Right hindlimb (tissue), 1 donor: Measurements from ENCODE around the gene CCDC7.
"Not testable (repeated sequence)": the region's sequence is repeated elsewhere in the genome, so short reads cannot be mapped to it uniquely, and the experiment has no call there.

Experiments used
- DNase-seq: peaks from one replicate; pipeline ENCODE4 v3.0.0-alpha.2; 2018

The CCDC7 gene

DNA sequence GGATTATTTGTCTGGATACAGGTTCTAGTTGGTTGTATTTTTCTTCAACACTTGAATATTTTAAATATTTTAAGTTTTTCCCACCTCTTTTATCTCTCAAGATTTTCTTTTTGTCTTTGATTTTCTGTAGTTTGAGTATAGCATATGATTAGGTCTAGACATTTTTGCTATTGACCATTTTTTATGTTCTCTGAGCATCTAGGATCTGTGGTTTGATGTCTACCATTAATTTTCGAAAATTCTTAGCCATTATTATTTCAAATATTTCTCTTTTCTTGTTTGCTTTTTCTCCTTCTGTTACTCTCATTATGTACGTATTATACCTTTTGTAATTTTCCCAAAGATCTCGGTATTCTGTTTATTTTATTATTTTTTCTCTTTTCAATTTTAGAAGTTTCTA is 293.0 kb downstream of the CCDC7 start:
- DNase-seq, result no peak

DNA sequence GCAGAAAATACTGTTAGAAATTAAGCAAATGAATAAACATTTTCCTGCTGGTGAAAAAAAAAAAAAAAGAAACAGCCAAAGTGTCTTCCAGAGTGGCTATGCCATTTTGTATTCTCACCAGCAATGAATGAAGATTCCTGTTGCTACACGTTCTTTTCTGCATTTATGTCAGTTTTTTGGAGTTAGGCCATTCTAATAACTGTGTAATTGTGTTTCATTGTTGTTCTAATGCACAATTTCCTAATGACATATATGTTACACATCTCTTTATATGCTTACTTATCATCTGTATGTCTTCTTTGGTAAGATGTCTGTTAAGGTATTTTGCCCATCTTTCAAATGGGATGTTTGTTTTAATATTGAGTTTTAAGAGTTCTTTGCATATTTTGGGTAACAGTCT is 298.4 kb downstream of the CCDC7 start:
- no peak for DNase-seq

DNA sequence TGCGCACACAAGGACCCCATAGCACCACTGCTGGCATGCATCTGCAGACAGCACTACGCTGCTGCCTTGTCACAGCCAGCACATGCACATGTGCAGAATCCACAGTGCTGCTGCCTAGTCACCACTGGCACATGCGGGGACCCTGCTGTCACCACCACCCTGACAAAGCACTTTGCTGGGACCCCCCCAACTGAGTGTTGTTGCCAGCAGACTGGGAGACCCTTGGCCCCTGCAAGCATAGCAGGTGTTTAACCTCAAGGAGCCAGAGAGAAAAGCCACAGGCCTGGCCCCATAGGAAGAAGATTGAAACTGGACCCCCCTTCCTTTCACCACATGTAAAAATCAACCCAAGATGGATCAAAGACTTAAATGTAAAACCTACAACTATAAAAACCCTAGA is 300.9 kb downstream of the CCDC7 start:
- DNase-seq, result no peak

DNA sequence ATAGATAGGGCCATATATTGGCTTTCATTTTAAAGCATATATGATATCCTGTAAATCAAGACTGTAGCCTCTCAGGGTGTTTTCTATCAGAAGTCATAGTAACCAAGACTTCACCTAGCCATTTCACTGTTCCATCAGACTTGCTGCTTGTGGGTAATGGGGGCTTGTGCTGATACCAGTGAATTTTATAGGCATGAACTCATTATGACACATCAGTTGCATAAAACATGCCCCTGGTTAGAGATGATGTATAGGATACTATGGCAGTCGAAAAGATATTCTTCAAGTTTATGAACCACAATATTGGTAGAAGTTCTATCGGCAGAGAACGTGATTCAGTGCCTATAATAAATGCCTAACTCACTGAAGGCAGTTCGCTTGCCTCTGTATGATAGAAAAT is 305.6 kb downstream of the CCDC7 start:
- no peak for DNase-seq

DNA sequence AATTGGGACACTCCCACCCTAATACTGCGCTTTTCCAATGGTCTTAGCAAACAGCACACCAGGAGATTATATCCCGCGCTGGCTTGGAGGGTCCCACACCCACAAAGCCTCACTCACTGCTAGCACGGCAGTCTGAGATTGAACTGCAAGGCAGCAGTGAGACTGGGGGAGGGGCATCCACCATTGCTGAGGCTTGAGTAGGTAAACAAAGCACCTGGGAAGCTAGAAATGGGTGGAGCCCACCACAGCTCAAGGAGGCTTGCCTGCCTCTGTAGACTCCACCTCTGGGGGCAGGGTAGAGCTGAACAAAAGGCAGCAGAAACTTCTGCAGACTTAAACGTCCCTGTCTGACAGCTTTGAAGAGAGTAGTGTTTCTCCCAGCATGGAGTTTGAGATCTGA is 309.0 kb downstream of the CCDC7 start:
- not testable (repeated sequence) for DNase-seq

DNA sequence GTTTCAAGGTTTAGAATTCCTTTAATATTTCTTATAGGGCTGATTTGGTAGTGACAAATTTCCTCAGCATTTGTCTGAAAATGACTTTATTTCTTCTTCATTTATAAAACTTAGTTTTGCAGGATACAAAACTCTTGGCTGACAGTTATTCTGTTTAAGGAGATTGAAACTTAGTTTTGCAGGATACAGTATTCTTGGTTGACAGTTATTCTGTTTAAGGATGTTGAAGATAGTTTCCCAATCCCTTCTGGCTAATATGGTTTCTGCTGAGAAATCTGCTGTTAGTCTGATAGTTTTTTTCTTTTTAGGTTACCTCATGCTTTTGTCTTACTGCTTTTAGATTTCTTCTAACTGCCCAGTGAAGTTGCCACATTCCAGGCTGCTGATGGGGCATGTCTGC is 325.3 kb downstream of the CCDC7 start:
- DNase-seq, result no peak

DNA sequence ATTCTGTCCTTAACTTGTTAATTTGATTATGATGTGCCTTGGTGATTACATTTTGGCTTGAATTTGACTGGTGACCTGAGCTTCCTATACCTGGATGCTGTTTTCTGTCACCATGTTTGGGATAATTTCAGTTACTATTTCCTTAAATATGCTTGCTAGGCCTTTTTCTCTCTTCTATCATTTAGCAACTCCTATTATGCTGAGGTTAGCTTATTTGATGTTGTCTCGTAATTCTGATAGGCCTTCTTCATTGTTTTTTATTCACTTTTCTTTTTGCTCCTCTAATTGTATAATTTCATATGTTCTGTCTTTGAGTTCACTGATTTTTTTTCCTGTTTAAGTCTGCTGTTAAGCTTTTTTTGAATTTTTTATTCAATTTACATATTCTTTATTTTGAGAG is 327.2 kb downstream of the CCDC7 start:
- DNase-seq, result no peak

DNA sequence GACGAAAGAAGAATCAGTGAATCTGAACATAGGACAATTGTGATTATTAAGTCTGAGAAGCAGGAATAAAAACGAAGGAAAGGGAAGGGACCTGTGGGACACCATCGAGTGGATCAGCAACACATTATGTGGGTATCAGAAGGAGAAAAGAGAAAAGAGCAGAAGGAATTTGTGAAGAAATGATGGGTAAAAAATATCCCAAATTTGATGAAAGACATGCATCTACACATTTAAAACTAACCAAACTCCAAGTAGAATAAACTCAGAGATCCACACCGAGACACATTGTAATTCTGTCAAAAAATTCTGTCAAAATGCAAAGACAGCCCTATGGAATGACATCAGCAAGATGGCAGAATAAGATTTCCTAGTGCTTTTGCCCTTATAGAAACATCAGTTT is 341.0 kb downstream of the CCDC7 start:
- DNase-seq, result no peak

DNA sequence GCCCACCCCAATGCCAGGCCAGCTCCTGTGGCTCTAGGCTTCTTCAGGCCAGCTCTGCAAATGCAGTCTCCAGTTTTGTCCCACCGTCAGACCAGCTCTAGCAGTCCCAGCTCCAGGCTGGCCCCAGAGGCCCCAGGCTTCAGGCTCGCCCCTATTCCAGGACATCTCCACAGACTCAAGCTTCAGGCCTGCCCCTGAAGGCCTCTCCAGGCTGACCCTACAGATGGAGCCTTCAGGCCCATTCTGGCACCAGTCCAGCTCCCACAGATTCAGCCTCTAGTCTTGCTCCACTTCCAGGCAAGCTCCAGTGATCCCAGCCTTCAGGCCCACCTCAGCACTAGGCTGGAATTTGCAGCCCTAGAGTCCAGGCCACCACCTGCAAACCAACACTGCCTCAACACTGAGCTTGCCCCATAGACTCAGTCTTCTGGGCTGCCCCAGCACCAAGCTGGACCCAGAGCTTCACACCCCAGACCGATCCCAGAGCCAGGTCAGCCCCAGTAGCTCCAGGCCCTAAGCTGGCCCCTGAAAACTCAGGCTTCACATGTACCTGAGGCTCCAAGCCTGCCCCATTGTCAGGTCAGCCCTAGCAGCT is 341.8 kb downstream of the CCDC7 start:
- DNase-seq, result no peak

DNA sequence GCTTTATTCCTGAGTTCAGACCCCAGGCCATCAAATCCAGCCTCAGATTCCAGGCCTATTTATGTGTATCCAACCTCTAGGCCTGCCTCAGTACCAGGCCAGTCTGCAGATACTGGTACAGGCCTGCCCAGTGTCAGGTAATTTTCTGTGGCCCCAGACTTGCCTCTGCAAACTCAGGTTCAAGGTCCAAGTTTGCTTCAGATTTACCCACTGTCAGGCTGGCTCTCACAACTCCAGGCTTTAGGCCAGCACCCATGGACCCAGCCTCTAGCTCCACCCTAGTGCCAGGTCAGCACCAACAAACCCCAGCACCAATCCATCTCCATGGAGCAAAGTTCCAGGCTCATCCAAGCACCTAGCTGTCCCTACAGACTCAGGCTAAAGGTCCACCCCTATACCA is 342.4 kb downstream of the CCDC7 start:
- DNase-seq, result no peak

DNA sequence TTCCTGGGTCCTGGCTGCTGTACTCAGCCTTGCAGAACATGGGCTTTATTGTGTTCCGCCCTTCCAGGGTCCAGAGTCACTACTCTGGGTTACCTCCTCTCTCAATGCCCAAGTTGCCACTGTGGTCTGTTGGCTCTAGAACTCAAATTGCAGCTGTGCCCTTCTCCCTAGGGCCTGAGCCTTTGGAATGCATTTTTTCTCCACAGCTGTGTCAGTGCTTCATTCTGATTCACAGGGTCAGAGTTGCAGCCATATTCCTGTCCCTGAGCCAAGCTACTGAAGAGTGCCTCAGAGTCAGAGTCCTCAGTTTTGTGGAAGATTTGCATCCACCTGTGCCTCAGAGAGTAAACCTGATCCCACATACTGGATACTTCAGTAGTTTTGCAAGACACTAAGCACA is 344.5 kb downstream of the CCDC7 start:
- DNase-seq, result no peak

DNA sequence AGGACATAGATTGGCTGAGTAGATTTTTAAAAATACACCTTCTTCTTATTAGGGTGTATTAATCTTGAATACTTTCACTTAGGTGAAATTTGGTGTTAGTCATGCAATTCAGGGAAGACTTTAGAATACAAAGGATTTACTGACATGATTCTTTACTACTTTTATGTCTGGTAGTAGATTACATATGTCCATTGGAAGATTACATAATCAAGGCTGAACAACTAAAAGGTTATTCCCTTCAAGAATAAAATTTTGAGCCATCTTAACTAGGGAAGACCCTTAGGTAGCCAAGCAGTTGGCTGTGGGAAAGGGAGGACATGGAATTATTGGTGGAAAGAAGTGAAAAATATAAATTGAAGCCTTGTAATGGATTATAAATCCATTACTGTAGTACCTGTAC is 347.1 kb downstream of the CCDC7 start:
- no peak for DNase-seq

DNA sequence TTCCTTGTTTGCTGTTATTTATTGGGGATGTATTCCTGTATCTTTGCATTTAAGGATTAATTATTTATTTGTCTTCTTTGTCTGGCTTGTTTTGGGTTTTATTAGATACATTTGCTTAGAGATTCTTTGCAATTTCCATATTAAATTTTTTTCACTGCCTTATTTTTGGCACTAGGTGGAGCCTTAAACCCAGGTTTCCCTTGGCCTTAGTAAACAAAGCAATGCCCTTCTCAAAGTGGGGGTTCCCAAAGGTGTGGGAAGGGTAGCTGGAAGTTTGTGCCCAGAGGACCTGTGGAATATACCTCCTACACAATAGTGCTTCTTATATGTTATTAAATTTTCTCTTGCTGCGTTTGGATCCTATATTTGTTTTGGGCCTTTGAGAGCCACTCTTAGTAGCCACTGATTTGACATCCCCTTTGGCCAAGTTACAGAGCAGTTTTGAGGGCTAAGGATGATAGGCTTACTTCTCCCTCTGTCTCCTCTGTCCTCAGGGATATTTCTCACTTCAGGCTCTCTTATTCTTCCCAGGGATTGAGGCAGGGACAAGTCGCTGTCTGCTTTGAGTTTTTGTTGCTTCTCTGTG is 349.8 kb downstream of the CCDC7 start:
- DNase-seq, result no peak

DNA sequence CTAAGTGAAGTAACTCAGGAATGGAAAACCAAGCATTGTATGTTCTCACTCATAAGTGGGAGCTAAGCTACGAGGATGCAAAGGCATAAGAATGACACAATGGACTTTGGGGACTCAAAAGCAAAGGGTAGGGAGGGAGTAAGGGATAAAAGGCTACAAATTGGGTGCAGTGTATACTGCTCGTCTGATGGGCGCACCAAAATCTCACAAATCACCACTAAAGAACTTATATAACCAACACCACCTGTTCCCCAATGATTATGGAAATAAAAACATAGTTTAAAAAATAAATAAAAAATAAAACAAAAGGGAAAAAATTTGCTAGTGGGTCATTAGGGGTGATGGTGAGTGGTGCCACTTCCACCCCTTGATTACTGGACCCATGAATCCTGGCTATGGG is 351.5 kb downstream of the CCDC7 start:
- DNase-seq, result not testable (repeated sequence)

DNA sequence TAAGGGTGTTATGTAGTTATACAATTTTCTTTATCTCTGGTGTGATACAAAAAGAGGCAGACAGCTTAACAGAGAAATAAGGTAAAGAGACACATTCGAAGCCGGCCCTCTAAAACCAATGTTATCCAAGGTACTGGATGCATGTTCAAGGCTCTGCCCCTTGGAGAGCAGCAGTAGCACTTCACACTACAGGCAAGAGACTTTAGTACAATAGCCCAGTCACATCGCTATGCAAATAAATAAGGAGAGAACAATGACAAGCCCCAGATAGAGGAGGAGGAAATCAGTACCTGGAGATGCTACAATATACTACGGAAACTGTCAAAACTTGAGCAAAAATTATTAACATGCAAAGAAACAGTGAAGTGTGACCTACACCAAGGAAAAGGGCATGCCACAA is 401.0 kb downstream of the CCDC7 start:
- DNase-seq, result no peak

DNA sequence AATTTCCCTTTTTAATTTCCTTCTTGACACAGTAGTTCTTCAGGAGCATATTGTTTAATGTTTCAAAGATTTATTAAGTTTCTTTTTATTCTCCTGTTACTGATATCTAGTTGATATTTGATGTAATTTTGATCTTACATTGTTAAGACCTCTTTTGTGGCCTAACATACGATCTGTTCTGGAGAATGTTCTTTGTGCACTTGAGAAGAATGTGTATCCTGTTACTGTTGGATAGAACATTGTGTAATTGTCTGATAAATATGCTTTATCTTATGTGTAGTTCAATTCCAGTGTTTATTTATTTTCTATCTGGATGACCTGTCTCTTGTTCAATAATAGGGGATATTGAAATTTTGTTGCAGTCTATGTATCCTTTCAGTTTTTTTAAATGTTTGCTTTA is 405.4 kb downstream of the CCDC7 start:
- DNase-seq, result no peak

DNA sequence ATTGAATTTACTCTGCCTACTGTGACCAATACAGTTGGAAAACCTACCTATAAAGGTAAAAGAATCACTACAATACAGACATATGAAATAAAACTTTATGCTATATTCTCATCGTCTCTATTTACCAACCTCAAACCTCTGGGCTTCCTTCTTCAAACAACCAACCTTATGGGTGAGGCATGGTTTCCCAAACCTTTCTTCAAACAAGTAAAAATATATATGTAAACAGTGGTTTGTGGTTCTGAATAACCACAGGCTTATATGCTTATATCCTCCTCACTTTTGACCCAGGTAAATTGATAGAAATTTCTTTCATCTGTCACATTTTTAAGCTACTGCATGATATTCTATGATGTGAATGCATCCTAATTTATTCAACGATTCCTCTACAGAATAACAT is 408.5 kb downstream of the CCDC7 start:
- no peak for DNase-seq

DNA sequence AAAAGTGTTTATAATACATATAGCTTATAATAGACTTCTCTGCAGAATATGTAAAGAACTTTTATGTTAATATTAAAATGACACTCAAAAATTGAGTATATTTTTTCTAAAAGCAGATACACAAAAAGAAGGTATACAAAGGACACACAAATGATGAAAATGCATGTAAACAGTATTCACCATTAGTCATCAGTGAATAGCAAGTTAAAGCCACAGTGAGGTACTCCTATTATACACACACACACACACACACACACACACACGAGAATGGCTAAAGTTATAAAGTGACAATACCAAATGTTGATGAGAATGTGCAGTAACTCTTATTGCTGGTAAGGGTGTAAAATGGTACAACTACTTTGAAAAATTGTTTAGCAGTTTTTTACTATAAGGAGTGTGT is 419.2 kb downstream of the CCDC7 start:
- DNase-seq, result no peak

DNA sequence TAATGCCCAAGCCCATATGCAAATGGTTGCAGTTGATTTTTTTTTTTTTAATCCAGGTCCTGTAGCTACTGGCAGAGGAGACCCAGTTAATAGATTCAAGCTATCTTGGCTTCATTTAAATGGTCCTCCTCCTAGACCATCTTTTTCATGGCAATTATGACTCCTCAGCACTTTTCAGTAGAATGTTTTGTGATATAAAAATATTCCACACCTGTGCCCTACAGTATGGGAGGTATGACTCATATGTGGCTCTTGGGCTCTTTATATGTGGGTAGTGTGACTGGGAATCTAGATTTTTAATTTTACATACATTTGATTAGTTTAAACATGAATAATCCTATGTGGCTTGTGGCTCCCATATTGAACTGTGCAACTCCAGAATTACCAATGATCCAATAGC is 432.0 kb downstream of the CCDC7 start:
- DNase-seq, result no peak

DNA sequence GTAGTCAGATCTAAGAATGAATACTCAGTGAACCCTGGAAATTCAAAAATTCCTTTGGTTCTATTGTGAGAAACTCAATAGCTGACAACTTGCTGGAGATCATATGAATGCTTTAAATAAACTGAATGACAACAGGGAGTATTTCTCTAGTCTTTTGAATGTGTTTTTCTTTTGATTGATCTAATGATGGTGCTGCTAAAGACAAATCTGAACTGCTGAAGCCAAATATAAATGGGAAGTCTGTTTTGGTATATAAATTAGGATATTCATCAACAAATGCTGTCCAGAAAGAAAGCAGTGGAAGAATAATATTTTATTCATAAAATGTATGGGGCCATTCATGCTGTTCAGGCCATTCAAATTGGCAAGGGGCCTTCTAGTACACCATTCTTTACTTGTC is 432.7 kb downstream of the CCDC7 start:
- DNase-seq, result no peak

DNA sequence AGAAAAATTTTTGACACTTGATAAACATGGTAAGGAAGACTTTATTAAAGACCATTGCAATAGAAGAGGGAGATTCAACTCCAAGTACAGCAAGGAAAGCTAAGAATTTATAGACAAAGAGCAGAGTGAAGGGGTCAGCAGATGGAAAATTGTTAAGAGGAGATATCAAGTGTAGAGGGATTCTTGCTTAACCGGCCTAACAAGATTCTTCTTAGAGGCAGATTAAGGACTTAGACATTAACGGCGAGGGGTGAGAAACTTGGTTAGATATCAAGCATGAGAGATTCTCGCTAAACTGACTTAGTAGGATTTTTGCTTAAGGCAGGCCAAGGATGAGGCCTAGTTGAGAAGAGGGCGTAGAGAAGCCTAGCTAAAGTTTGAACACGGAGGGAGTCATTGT is 436.1 kb downstream of the CCDC7 start:
- DNase-seq, result no peak

DNA sequence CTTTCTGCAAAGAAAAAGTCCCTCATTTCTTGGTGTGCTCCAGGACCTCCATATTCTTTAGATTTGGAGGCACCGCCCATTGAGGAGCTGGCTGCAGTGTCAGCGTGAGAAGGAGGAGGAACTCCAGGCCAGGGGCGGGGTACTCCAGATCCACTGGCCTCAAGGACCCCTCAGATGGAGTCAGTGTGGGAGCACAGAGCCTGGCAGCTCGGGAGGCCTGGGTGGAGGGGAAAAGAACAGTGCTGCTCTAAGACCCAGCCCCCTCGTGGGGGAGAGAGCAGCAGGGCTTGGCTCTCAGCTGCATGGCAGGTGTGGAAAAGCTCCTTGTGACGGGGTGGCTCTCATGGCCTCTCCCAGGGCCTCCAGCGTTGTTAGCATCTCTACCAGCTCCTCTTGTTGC is 441.5 kb downstream of the CCDC7 start:
- DNase-seq, result no peak

DNA sequence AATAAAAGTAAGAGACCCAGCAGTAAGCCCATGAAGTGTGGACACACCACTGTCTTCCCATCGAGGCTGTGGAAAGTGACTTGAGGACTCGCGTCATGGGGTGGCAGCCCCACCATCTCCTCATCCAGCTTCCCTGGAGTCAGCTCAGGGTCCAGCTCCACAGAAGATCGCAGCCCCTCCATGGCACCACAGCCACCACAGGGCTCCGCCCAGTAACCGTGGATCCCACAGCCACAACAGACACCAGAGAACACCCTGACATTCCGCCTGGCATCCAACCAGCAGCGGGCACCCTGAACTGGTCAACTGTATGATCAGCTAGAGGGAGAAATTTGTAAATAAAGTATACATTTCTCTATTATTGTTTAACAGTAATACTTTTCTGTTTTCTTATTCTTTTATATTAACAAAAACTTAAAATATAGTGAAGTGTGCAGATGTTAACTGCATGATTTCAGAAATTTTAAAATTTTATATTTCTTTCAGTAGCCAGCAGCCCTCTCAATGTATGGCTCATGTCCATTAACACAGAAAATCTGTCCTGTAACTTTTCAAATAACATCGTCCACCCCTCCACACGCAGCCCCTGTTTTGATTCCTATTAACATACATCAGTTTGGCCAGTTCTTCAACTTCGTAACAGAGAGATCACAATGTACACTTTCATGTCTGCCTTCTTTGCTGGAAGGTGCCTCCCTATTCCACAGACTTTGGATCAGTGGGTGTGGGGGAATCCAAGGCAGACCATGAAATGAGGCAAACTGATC is 442.4 kb downstream of the CCDC7 start:
- no peak for DNase-seq

DNA sequence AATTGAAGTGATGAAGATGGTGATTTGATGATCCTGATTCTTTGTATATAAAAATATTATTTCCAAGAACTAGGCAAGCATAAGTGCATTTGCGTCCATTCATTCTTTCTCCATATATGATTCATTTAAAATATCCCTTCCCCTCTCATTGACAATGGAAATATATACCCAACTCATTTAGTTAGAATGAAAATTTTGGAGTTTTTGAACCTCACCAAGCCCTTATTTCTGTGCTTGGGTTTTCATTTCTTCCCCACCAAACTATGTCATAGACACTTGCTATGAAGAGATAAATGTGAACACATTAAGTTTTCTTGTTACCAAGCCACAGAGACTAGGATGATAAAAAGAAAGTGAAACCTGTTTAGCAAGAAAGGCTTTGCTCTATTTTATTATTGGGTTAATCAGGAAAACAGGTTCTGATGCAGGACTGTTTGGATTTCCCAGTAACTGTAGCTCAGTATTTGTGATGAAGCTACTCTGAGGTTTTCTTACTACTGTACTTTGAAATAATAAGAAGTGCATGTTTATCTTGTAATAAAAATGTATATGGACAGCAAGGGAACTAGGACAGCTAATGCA is 443.8 kb downstream of the CCDC7 start:
- DNase-seq, result no peak
